ENCODE data around the gene FBRSL1.
"Not testable (repeated sequence)": the region's sequence is repeated elsewhere in the genome, so short reads cannot be mapped to it uniquely, and the experiment has no call there.

The FBRSL1 gene

DNA sequence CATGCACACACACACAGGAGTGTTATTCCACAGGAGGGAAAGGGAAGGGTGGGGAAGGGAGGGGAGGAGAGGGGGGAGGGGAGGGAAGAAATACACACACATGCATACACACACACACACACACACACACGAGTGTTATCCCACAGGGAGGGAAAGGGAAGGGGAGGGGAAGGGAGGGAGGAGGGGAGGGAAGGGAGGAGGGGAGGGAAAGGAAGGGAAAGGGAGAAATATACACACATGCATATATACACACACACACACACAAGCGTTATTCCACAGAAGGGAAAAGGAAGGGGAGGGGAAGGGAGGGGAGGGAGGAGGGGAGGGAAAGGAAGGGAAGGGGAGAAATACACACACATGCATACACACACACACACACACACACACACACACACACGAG, 19.6 kb upstream of the FBRSL1 start:
- DNase-seq (ENCODE audit: low read depth in 2 of 2): no peak

DNA sequence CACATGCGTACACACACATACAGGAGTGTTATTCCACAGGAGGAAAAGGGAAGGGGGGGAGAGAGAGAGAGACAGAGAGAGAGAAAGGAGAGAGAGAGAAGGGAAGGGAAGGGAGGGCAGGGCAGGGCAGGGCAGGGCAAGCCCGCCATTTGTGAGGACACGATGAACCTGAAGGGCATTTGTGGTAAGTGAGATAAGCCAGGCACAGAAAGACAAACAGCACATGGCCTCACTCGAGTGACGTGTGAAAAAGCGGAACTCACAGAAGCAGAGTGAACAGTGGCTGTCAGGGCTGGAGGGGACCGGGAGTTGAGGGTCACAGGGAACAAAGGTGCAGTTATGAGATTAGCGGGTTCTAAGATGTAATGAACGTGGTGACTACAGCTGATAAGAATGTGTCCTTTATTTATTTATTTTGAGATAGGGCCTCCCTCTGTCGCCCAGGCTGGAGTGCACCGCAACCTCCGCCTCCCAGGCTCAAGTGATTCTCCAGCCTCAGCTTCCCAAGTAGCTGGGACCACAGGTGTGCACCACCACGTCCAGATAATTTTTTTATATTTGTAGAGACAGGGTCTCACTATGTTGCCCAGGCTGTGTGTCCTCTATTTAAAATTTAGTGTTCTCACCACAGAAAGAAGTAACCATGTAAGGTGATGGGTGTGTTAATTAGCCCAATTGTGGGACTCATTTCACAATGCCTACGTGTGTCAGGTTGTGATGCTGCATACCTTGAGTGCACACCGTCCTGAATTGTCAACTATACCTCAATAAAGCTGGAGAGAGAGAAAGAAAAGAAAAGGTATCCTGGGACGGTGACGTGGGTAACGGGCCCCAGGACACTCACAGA, 18.7 kb upstream of the FBRSL1 start:
- DNase-seq (ENCODE audit: low read depth in 2 of 2): no peak

DNA sequence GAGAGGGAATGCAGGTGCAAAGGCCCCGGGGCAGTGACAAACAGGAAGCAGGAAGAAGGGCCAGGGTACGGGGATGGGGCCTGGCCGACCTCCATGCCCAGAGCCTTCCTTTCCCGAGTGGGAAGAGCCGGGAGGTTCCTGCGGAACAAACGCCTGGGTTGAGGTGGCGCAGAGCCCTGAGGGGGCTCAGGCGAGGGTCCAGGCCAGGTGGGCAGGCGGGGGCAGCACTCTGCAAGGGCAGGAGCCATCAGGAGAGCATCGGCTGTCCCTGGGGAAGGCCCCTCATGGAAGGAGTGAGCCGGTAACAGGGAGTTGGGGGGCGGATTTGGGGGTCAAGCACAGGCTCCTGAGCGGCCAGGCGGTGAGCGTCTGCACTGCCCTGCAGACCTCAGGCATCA, 18.1 kb upstream of the FBRSL1 start:
- no peak for DNase-seq (ENCODE audit: low read depth in 2 of 2)

DNA sequence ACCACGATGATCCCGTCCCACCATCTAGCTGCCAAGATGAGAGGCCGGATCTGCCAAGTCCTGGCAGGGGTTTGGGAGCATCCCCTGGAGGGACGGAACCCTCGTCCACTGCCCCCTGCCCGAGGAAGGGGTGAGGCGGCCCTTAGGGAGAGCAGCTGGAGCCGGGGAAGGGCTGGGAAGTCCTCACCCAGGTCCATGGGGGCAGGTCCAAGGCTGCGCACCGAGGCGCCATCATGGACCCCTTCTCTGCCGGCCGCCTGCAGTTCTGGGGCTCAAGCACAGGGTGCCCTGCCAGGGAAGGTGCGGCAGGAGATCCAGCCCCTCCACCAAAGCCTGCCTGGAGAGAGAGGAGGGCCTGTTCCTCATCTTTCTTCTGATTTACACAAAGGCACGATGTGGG, 17.6 kb upstream of the FBRSL1 start:
- no peak for DNase-seq (ENCODE audit: low read depth in 2 of 2)

DNA sequence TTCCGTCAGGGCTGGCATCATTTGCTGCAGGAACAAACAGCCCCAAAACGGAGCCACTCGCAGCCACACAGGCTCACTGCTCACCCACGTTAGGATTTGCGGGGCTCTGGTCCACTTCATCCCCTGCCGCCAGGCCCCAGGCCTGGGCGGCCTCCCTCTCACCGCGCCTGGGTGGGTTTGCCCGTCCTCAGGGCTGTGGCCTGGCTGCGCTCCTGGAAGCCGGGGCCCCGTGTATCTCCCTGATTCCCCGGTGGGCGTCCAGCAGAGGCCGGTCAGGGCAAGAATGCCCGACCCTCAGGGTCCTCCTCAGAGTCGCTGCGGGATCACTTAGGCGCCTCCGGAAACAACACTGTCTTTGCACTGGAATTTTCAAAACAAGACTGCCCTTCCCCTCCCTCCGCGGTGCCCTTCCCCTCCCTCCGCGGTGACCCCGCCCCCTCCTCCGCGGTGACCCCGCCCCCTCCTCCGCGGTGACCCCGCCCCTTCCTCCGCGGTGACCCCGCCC, 15.7 kb upstream of the FBRSL1 start:
- no peak for DNase-seq (ENCODE audit: low read depth in 2 of 2)

DNA sequence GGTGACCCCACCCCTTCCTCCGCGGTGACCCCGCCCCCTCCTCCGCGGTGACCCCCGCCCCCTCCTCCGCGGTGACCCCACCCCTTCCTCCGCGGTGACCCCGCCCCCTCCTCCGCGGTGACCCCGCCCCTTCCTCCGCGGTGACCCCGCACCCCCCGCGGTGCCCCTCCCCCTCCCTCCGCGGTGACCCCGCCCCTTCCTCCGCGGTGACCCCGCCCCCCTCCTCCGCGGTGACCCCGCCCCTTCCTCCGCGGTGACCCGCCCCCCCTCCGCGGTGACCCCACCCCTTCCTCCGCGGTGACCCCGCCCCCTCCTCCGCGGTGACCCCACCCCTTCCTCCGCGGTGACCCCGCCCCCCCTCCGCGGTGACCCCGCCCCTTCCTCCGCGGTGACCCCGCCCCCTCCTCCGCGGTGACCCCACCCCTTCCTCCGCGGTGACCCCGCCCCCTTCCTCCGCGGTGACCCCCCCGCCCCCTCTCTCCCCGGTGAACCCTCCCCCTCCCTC, 15.1 kb upstream of the FBRSL1 start:
- not testable (repeated sequence) for DNase-seq (ENCODE audit: low read depth in 2 of 2)

DNA sequence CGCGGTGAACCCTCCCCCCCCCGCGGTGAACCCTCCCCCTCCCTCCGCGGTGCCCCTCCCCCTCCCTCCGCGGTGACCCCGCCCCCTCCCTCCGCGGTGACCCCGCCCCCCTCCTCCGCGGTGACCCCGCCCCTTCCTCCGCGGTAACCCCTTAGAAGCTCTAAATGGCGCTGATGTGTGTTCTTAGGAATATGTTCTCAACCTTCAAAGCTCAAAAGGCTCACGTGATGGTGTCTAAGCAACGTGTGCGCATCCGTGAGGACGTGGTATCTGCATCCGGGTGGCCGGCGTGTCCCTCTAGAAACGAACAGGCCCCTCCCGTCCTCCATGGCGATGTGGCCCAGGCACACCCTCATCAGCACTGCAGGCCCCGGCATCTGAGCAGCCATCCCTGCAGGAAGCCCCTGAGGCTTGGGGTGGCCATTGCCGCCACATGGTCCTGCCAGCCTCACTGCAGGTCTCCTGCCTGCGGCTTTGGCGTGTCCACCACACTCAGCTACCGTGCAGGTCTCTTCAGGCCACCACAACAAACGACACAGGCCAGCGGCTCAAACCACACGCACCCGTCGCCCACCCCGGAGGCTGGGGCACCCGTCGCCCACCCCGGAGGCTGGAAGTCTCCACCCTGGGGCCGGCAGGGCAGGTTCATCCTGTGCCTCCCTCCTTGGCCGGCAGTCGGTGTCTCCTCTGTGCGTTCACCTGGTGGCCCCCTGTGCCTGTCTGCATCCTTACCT, 14.5 kb upstream of the FBRSL1 start:
- DNase-seq (ENCODE audit: low read depth in 2 of 2): no peak

DNA sequence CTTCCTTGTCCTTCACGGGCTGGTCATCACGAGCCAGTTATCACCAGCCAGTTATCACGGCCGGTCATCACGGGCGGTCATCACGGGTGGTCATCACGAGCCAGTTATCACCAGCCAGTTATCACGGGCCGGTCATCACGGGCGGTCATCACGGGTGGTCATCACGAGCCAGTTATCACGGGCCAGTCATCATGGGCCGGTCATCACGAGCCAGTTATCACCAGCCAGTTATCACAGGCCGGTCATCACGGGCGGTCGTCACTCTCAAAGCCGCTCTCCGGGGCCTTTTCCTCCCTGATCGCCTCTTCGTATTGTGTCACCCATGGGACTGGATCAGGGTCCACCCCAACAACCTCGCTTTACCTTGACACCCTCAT, 13.9 kb upstream of the FBRSL1 start:
- DNase-seq (ENCODE audit: low read depth in 2 of 2): no peak

DNA sequence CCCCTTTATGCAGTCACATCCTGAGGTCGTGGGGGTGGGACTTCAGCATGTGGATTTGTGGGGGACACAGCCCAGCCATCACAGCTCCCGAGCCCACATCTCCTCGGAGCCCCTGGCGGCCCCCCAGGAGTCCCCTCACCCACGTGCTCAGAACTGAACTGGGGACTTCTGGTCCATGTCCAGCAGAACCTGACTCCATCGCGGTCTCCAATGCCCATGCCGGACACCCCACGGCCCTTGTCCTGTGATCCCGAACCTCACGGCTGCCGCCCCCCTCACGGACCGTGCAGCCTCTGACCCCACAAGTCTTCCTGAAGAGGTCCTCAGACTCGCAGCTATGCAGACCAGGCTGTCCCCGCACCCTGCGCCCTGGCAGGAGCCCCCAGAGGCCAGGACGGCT, 13.5 kb upstream of the FBRSL1 start:
- no peak for DNase-seq (ENCODE audit: low read depth in 2 of 2)

DNA sequence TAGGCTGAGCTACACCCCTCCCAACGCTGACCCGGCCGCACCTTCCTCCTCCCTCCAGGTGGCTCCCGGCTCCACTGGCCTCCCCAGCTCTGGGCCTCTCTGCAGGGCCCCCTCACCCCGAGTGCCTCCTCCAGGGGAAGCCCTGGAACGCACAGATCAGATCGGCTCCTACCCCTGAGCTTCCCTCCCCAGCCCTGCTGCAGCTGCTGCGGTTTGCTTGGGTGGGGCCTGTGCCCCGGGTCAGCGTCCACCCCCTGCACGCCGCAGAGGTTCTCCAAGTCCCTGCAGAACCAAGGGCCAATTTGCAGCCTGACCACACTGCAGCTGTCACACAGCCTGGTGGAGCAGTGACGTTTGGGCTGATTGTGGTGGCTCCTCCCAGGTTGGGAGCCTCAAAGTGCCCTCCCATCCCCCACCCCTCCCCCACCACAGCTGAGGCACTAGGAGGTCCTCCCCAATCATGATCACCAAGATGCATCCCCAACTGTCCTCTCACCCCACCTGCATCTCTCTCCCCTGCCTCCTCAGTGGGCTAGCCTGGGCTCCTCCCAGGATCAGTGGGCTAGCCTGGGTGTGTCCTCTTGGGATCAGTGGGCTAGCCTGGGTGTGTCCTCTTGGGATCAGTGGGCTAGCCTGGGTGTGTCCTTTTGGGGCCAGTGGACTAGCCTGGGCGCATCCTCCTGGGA, 12.8 kb upstream of the FBRSL1 start:
- DNase-seq (ENCODE audit: low read depth in 2 of 2): no peak

DNA sequence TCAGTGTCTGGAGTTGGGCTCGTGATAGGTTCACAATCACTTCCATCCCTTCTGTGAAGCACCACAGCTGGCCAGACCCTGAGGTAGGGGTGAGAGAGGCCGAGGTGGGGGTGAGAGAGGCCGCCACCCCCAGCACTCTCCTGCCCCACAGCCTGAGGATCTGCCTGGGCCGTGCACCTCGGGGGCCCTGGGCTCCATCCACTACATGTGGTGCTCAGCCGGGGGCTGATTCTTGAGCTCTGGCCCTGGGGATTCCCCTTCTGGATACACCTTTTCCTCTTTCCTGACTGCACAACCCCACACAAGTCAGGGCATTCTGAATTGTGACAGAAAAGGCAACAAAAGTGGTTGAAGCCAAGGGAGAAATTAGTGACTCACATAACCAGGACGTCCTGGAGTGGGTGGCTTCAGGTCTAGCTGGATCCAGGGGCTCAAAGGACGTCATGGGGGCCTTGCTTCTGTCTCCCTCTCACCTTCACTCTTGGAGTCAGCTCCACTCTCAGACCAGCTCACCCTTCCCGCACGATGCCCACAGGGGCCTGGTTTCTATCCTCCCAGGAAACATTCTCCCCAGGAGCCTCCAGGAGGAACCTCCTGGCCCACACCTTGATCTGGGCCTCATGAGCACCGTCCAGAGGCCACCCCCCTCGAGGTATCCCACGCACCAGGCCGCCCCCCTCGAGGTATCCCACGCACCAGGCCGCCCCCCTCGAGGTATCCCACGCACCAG, 12.1 kb upstream of the FBRSL1 start:
- no peak for DNase-seq (ENCODE audit: low read depth in 2 of 2)

DNA sequence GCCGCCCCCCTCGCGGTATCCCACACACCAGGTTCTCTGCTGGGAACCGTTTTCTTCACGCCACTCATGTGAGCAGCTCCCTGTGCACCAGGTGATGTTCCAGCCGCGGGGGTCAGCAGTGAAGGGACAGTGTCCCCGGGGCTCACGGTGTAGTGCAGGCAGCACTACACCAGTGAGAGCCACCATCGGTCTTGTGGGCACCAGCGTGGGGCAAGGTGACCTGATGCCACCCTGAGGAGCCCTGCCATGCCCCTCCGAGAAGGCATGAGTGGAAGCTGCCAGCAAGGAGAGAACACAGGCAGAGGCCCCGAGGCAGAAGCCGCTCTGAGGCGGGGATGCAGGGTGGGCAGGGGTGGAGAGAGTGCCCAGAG, 11.5 kb upstream of the FBRSL1 start:
- DNase-seq (ENCODE audit: low read depth in 2 of 2): no peak

DNA sequence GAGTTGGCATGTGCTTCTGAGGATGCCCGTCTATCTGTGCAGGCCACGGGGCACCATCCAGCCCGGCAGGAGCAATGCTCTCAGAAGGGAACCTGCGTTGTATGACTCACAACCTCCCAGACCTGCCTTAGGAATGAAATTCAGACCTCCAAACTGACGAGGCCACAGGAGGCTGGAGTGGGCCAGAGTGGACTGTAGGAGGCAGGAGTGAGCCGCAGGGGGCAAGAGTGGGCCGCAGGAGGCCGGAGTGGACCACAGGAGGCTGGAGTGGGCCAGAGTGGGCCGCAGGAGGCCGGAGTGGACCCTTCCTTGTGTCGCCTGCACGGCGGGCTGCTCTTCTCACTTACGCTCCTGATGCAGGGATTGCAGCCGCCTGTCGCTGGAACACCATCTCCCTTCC, 11.1 kb upstream of the FBRSL1 start:
- no peak for DNase-seq (ENCODE audit: low read depth in 2 of 2)

DNA sequence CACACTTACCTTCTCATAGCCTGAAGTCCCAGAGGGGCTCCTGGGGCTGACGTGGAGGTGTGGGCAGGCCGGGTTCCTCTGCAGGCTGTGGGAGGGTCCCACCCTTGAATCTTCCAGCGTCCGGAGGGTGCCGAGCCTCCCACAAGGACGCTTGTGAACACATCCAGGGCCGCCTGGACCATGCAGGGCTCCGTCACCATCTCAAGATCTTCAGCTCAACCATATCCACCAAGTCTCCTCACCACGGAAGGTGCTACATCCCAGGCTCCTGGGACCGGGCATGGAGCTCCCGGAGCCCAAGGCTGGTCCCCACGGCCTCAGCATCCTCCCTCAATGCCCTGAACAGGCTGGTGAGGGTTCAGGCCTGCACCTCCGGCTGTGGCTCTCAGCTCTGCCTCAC, 10.7 kb upstream of the FBRSL1 start:
- no peak for DNase-seq (ENCODE audit: low read depth in 2 of 2)

DNA sequence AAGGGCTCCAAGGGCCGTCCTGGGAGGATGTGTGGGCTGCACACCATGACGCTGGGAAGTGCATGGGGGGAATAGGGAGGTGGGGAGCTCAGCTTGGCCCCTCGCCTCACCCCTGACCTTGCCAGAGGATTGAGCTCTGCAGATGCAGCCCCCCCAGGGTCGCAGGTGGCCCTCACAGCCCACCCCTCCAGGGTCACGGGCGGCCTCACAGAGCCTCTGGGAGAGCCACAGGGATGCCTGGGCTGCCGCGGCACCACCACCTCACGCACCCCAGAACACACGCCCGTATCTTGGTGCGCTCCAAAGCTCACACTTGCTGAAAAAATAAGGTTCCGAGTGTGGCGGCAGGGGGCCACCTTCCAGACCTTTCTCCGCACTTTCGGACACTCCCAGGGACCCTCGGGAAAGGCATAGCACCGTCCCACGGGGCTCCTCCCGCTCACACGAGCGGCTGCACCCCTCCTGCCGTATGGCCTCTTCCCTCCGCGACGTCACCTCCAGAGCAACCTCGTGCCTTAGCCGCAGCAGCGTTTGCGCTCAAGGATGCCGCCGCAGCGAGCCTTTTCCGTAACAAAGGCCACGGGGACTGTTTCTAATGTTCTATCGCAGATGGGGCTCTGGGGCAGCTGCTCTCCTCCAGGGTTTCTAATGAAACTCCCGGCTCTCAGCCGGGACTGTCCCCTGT, 9.9 kb upstream of the FBRSL1 start:
- DNase-seq (ENCODE audit: low read depth in 2 of 2): no peak

DNA sequence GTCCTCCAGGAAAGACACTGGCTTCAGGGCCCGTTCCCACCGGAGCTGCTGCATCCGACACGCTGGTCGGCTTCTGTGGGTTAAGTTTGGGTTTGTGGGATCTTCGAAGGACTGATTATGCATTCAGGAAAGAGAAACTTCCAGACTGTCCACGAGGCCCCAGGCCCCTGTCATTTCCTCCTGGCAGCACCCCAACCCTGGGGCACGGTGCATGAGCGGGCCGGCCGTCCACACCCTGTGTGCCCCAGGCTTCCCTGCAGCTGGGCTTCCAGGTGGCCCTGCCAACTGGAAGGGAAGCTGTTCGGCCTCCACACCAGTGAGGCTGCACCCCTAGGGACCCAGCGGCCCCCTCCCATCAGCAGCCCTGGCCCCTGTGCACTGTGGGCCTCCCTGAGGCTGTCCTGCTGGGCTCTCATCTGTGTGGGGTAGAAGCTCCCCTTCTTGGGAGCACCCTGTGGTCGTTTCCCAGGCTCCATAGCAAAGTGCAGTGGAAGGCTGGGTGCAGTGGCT, 9.3 kb upstream of the FBRSL1 start:
- no peak for DNase-seq (ENCODE audit: low read depth in 2 of 2)

DNA sequence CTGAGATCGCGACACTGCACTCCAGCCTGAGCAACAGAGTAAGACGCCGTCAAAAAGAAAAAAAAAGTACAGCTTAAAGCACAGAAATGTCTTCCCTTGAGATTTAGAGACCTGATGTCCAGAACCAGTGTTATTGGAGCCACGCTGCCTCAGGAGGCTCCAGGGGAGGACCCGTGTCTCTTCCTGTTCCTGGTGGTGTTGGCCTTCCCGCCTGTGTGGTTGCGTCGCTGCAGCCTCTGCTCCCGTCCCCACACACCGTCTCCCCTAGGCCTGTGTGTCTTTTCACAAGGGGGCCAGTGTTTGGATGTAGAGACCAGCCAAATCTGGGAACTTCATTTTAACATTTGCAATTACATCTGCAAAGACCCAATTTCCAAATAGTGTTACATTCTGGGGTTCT, 8.6 kb upstream of the FBRSL1 start:
- DNase-seq (ENCODE audit: low read depth in 2 of 2): no peak

DNA sequence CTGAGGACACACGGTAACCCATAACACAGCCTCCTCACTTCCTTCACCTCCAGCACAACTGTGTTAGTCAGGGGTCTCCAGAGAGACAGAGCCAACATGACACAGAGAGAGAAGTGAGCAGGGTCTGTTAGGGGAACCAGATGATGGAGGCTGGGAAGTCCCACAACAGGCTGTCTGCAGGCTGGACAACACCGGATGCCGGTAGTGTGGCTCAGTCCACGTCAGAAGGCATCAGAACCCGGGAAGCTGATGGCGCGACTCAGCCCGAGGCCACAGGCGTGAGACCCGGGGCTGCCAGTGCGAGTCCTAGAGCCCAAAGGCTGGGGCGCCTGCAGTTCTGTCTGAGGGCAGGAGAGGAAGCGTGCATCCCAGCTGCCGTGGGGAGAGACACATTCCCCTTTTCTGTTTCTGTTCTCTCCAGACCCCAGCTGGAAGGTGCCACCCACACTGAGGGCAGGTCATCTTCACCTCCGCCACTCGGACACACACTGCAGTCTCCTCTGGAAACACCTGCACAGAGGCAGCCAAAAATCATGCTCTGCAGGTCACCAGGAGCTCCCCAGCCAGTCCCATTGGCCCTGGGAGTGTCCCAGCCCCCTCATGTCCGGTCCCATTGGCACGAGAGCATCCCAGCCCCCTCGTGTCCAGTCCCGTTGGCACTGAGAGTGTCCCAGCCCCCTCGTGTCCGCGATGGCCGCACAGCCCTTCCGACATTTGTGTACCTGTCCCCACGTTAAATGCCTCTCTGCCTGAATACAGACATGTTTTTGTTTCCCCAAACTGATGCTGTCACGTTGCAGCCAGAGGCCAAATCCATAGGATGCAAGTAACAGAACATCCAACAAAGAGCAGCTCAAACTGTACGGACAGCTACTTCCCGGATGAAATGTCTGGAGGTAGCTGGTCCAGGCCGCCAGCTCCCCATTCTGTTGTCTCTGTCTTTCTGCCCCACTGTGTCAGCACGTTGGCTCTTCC, 7.9 kb upstream of the FBRSL1 start:
- DNase-seq (ENCODE audit: low read depth in 2 of 2): no peak

DNA sequence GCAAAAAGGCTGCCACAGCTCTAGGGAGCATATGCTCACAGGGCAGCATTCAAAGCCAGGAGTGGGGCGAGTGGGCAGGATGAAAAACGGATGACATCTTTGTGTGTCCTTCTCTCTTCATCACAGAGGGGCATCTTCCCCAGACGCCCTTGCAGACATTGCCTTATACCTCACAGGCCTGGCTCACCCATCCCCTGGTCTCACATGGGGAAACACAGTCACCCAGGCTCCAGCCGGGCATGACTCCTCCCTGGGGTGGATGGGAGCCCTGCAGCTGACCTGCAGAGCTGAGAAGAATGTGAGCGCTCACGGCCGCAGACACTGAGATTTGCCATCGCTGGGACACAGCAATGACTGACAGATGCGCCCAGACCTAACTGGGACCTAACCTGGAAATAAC, 7.2 kb upstream of the FBRSL1 start:
- no peak for DNase-seq (ENCODE audit: low read depth in 2 of 2)

DNA sequence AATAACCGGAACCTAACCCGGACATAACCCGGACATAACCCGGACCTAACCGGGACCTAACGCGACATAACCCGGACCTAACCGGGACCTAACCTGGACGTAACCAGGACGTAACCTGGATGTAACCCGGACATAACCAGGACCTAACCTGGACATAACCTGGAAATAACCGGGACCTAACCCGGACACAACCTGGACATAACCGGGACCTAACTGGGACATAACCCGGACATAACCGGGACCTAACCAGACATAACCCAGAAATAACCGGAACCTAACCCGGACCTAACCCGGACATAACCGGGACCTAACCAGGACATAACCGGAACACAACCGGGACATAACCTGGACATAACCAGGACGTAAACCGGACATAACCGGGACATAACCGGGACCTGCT, 6.7 kb upstream of the FBRSL1 start:
- no peak for DNase-seq (ENCODE audit: low read depth in 2 of 2)

Measured in stimulated activated CD4-positive, alpha-beta T cell treated with anti-CD3 and anti-CD28 coated beads, Interleukin-1b, Interleukin-23, amount 100 ng/mL, for 4 hours (primary cell).